Stimulated activated CD8-positive, alpha-beta memory T cell treated with anti-CD3 and anti-CD28 coated beads, Interleukin-15, amount 100 ng/mL, for 48 hours (primary cell): ENCODE data around the gene RPL5.

Experiments used
- DNase-seq, 2 donors: peaks; one replicate each; pipeline ENCODE4 v3.0.0-alpha.2; 2020; ENCODE audit warnings: low read depth in 2 of 2

The RPL5 gene

DNA sequence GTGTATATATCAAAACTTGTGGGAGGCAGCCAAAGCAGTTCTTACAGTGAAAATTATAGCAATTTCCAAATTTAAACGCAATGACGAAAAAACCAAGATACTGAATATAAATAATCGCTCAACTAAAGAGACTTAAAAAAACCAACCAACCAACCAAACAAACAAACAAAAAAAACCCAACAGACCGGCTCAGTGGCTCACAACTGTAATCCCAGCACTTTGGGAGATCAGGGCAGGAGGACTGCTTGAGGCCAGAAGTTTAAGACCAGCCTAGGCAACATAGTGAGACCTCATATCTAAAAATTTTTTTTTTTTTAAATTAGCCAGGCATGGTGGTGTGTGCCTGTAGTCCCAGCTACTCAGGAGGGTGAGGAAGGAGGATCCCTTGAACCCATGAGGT is 23.4 kb downstream of the RPL5 start:
- DNase-seq, result no peak

GRCh38 chr1:92857817-92858216 is 26.0 kb downstream of the RPL5 start:
- no peak for DNase-seq

DNA sequence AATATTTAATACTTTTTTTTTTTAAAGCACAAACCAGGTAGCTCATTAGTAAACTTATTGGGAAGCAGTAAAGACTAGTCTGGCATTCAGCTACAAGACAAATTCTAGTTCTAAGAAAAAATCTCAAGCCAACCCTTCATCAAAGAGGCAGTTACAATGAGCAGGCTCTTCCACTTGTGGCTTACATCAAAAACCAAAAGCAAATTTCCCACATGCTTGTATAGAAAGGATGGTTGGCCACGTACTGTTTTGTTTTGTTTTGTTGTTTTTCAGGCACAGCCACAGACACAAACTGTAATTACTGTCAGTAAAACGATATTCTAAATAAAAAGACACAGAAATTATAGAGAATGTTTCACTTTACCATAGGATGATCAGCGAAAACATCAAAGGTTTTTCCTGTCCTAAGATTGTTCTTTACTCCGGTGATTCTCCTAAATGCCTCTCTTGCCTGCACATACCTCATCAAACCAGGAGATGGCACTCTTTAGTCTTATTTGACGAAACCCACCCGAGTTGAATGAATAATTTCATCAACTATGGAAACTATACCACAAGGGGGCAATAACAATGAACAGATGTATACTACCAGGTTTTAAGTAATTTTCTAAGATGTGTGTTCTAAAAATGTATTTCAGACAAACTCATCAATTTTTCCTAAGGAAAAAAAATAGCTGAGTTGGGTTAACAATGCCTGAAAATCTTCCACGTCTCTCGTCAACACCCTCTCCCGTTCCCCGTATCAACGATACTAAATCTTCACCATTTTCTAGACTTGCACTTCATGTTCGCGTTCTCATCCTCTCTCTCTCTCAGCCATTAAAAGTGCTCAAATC is 26.9 kb downstream of the RPL5 start:
- DNase-seq, result peak in 1 of 2 donors; percentile 32

DNA sequence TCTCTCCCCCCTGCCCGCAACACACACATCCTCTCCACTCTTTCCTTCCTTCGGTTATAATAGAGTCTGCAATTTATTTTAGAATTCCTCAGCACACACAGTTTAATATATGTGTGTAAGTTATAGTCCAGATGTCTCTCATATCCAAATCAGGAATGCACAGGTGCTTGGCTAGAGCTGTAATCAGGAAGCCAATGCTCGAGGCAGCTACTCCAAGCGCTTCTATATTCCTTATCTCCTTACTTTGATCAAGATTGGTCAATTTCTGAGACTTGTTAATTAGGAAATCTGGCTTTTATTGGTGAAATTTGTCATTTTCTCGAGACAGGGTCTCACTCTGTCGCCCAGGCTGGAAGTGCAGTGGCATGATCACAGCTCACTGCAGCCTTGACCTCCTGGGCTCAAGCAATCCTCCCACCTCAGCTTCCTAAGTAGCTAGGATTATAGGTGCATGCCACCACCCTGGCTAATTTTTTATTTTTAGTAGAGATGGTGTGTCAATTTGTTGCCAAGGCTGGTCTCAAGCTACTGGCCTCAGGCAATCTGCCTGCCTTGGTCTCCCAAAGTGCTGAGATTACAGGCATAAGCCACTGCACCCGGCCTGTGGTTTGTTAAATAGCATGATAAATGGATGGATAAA is 27.7 kb downstream of the RPL5 start:
- no peak for DNase-seq

DNA sequence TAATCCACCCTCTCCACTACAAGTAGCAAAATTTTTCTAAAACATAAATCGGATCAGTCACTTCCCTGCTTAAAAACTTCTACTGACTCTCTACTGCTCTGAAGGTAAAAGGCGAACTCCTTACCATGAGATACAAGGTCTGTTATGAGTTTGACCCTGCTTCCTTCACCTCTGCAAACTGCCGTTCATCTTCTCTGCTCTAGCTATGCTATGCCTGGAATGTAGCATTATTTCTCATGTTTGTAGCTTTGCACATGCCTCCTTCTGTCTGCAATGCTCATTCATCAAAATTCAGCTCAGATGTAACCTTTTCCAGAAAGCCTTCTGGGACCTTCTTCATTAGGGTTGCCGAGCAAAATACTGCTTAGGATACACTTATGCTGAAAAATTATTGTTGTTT is 30.8 kb downstream of the RPL5 start:
- no peak for DNase-seq

- no peak for DNase-seq
Observed at GRCh38 chr1:92864131-92864530, 32.3 kb downstream of the RPL5 start.

- DNase-seq, result no peak
Observed at GRCh38 chr1:92870591-92870990, 38.8 kb downstream of the RPL5 start.

- no peak for DNase-seq
Observed at GRCh38 chr1:92872719-92873118, 40.9 kb downstream of the RPL5 start.

DNA sequence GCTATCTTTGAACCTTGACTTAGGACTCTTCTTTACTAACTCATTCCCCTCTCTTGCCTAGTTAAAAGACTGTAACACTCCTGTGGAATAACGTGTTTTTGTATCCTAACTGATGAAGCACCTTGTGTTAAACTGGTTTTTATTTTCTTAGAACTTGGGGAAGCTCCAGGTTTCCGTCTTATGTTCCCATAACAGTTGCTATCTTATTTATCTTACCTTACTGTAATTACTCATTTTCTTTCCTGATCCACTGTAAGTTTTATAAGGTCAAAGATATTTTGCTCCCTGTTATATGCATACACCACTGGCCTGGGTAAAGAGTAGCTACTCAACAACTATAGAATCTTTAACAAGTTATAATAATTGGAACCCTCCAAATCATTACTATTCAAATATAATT is 43.1 kb downstream of the RPL5 start:
- no peak for DNase-seq

GRCh38 chr1:92876351-92876750 is 44.5 kb downstream of the RPL5 start:
- no peak for DNase-seq

GRCh38 chr1:92877081-92877711 is 45.4 kb downstream of the RPL5 start:
- DNase-seq, result no peak

- DNase-seq, result no peak
Observed at GRCh38 chr1:92877792-92878191, 46.0 kb downstream of the RPL5 start.

DNA sequence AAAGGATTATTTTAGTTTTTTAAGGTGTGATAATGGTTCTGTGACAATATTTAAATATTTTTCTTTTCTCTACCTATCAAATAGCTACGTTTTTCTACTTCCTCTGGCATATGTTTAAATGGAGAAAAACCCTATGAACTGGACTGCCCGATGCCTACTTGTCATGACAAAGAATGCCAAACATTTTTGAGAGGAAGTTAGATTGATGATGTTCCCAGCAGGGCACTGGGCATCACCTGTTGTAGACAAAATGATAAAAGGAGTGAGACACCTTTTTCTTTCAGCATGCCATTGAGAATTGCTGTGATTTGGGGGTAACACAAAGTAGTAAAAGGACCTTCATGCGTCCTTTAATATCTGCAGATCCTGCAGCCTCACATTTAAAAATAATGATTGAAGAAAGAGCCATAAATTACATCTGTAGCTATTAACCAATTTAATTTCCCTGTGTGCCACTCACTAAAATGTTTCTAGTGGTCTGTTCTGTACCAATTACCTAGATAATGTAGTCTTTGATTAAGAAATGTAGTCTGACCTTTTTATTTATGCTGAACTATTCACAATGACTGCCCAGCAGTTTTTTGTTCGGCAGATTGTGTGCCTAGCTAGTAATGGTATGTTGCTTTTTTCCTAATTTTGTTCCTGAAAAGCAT is 47.6 kb downstream of the RPL5 start:
- DNase-seq, result no peak

GRCh38 chr1:92881391-92881790 is 49.6 kb downstream of the RPL5 start:
- no peak for DNase-seq

GRCh38 chr1:92882819-92883218 is 51.0 kb downstream of the RPL5 start:
- DNase-seq, result peak; percentile 6 to 15

GRCh38 chr1:92883297-92883696 is 51.5 kb downstream of the RPL5 start:
- no peak for DNase-seq

DNA sequence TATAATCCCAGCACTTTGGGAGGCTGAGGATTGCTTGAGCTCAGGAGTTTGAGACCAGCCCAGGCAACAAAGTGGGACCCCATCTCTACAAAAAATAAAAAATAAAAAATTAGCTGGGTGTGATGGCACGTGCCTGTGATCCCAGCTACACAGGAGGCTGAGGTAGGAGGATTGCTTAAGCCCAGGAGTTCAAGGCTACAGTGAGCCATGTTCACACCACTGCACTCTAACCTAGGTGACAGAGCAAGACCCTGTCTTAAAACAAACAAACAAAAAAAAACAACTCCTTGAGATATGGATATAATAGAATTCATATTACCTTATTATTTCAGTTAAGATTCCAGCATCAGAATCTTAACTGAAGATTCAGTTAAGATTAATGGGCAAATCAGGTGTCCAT is 52.4 kb downstream of the RPL5 start:
- DNase-seq, result no peak

DNA sequence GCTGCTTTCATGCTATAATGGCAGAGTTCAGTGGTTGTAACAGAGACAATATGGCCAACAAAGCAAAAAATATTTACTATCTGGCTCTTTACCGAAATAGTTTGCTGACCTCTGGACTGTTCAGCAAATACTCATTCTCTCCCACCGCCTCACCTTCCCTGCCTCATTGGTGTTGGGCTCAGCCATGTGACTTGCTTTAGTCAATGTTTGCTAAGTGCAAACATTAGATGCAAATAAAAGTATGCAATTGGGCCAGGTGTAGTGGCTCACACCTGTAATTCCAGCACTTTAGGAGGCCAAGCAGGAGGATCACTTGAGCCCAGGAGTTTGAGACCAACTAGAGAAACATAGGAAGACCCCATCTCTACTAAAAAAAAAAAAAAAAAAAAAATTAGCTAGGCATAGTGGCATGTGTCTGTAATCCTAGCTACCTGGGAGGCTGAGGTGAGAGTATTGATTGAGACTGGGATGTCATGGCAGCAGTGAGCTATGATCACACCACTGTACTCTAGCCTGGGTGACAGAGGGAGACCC is 55.1 kb downstream of the RPL5 start:
- DNase-seq, result no peak

GRCh38 chr1:92887465-92887864 is 55.6 kb downstream of the RPL5 start:
- DNase-seq, result no peak
